ENCODE data around the gene GSTO2.

DNA sequence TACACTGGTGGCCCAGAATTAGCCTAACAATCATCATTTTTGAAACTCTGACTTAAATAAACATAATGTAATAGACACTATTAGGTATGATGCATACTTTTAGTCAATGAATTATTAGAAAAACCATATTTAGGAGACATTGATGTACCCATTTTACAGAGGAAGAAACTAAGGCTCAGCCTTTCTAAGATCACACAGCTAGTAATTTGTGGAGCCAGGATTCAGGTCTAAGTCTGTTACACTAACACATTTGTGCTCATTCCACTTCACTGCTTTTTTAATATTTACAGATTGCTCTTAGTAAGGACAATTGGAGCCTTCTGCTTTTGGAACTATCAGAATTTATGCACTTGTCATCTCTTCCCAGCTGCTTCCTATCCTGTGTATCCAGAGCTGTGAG is 45.7 kb upstream of the GSTO2 start:
- TF ChIP-seq, protein P1, sequence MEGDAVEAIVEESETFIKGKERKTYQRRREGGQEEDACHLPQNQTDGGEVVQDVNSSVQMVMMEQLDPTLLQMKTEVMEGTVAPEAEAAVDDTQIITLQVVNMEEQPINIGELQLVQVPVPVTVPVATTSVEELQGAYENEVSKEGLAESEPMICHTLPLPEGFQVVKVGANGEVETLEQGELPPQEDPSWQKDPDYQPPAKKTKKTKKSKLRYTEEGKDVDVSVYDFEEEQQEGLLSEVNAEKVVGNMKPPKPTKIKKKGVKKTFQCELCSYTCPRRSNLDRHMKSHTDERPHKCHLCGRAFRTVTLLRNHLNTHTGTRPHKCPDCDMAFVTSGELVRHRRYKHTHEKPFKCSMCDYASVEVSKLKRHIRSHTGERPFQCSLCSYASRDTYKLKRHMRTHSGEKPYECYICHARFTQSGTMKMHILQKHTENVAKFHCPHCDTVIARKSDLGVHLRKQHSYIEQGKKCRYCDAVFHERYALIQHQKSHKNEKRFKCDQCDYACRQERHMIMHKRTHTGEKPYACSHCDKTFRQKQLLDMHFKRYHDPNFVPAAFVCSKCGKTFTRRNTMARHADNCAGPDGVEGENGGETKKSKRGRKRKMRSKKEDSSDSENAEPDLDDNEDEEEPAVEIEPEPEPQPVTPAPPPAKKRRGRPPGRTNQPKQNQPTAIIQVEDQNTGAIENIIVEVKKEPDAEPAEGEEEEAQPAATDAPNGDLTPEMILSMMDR (IDR thresholded peaks at IDR 0.05; ENCODE audit: low read length): no peak
- TF ChIP-seq EZH2phosphoT487 (IDR thresholded peaks at IDR 0.05; ENCODE audit: low read length): no peak
- no peak for TF ChIP-seq EZH2 (optimal IDR thresholded peaks at IDR 0.05; ENCODE audit: low read depth, low read length)

Data from MM.1S (cell line).